ENCODE results near the gene IRAK1.

GRCh38 chrX:153974003-153974725 lies 45.5 kb downstream of the IRAK1 start:
- no peak for TF ChIP-seq CTCF (IDR thresholded peaks at IDR 0.05; ENCODE audit: borderline replicate concordance, extremely low read depth, low read length, poor library complexity, severe bottlenecking)
- no peak for TF ChIP-seq EZH2 (IDR thresholded peaks at IDR 0.05; ENCODE audit: borderline replicate concordance, low read depth, low read length, severe bottlenecking)

All from DND-41 (cell line).